Natural killer cell treated with Interleukin-12 subunit alpha and Interleukin-12 subunit beta and Interleukin-15 and Interleukin-18, amount 100 ng/mL, for 72 hours (primary cell): ENCODE results near the gene REEP1. TPM values are rescaled to one million over a fixed set of nuclear protein-coding genes. Genes with fewer than 3 reads are reported as not detected.
A peak's percentile ranks its signal among the peaks of the same experiment; 100 is the strongest.

ENCODE experiments used
- ATAC-seq, 2 donors: fragments of 150-1000 bp; cut with Tn5 transposase in 1 of 2; sonication (Bioruptor Pico), chemical (Tn5 transposase) in 1 of 2; 2 replicates each; pipeline ENCODE4 v1.10.0; 2021
- DNase-seq: peaks from one replicate; pipeline ENCODE4 v3.0.0; 2022; ENCODE audit warnings: low spot score
- H3K27ac Mint-ChIP-seq, 2 donors: 1 replicate in 1 of 2; 2 replicates in 1 of 2; pipeline ENCODE4 v1.8.0; 2022; ENCODE audit warnings: mixed read lengths in 2 of 2, mild to moderate bottlenecking in 1 of 2, moderate library complexity in 1 of 2
- H3K27me3 Mint-ChIP-seq, 2 donors: 1 replicate in 1 of 2; 2 replicates in 1 of 2; pipeline ENCODE4 v1.8.0; 2022; ENCODE audit warnings: mixed read lengths in 2 of 2
- H3K36me3 Mint-ChIP-seq: one replicate; pipeline ENCODE4 v1.8.0; 2022; ENCODE audit warnings: mixed read lengths
- H3K4me1 Mint-ChIP-seq, 2 donors: 1 replicate in 1 of 2; 2 replicates in 1 of 2; pipeline ENCODE4 v1.8.0; 2022; ENCODE audit warnings: low read depth in 2 of 2, mixed read lengths in 2 of 2, mild to moderate bottlenecking in 1 of 2
- H3K4me3 Mint-ChIP-seq: one replicate; pipeline ENCODE4 v1.8.0; 2022; ENCODE audit warnings: mixed read lengths
- H3K9me3 Mint-ChIP-seq: 2 replicates; pipeline ENCODE4 v1.8.0; 2022; ENCODE audit warnings: mixed read lengths
- total RNA-seq, 2 donors: library from RNA; stranded (reverse); gene quantifications; one replicate each; pipeline ENCODE4 v1.2.3, GENCODE V29; 2022

REEP1 gene
- total RNA-seq, 2 donors from 2014 or later, result not detected

GRCh38 chr2:86176597-86176996 is 160.8 kb downstream of the REEP1 start:
- H3K9me3 Mint-ChIP-seq, result no peaks in the 10 kb centered on the region
- DNase-seq (no peak), ATAC-seq (no peak)
- H3K27me3 Mint-ChIP-seq, result no peaks in the 10 kb centered on the region
- H3K4me1 Mint-ChIP-seq, result peaks cover 19 to 20% of the 10 kb centered on the region in 2 donors
- H3K27ac Mint-ChIP-seq, result no peak overlapping the region
- H3K4me3 Mint-ChIP-seq, result no peak overlapping the region
- peaks cover 23% of the 10 kb centered on the region for H3K36me3 Mint-ChIP-seq

- Mint-ChIP-seq H3K27me3 (no peaks in the 10 kb centered on the region), H3K36me3 (peaks cover 28% of the 10 kb centered on the region), H3K9me3 (no peaks in the 10 kb centered on the region), H3K27ac (peak overlapping the region in 1 of 2 donors; percentile 65), H3K4me1 (peaks cover 19 to 20% of the 10 kb centered on the region in 2 donors), H3K4me3 (no peak overlapping the region)
- DNase-seq, result no peak
- no peak for ATAC-seq
Measured at GRCh38 chr2:86175828-86176227, 161.6 kb downstream of the REEP1 start.

- DNase-seq (no peak), ATAC-seq (no peak)
- Mint-ChIP-seq H3K36me3 (peaks cover 33% of the 10 kb centered on the region), H3K4me1 (peaks cover 19 to 20% of the 10 kb centered on the region in 2 donors), H3K9me3 (no peaks in the 10 kb centered on the region), H3K4me3 (no peak overlapping the region), H3K27ac (peak overlapping the region in 1 of 2 donors; percentile 65), H3K27me3 (no peaks in the 10 kb centered on the region)
Measured at GRCh38 chr2:86174445-86174844, 163.0 kb downstream of the REEP1 start.

GRCh38 chr2:86172610-86173009 is 164.8 kb downstream of the REEP1 start:
- peaks cover 48% of the 10 kb centered on the region for H3K36me3 Mint-ChIP-seq
- peak overlapping the region in 1 of 2 donors; percentile 53 for H3K27ac Mint-ChIP-seq
- ATAC-seq (no peak), DNase-seq (no peak)
- no peaks in the 10 kb centered on the region for H3K27me3 Mint-ChIP-seq
- peaks cover 19 to 20% of the 10 kb centered on the region in 2 donors for H3K4me1 Mint-ChIP-seq
- H3K9me3 Mint-ChIP-seq, result no peaks in the 10 kb centered on the region
- no peak overlapping the region for H3K4me3 Mint-ChIP-seq

- DNase-seq (no peak), ATAC-seq (no peak)
- Mint-ChIP-seq H3K27me3 (no peaks in the 10 kb centered on the region), H3K4me1 (peaks cover 16 to 18% of the 10 kb centered on the region in 2 donors), H3K9me3 (no peaks in the 10 kb centered on the region), H3K36me3 (peaks cover 46% of the 10 kb centered on the region), H3K4me3 (no peak overlapping the region), H3K27ac (peak overlapping the region in 1 of 2 donors; percentile 32)
Measured at GRCh38 chr2:86171295-86171694, 166.1 kb downstream of the REEP1 start.

GRCh38 chr2:86170449-86170848 is 167.0 kb downstream of the REEP1 start:
- H3K27me3 Mint-ChIP-seq, result no peaks in the 10 kb centered on the region
- H3K27ac Mint-ChIP-seq, result no peak overlapping the region
- no peak overlapping the region for H3K4me3 Mint-ChIP-seq
- DNase-seq (no peak), ATAC-seq (no peak)
- peaks cover 38% of the 10 kb centered on the region for H3K36me3 Mint-ChIP-seq
- peaks cover 10 to 11% of the 10 kb centered on the region in 2 donors for H3K4me1 Mint-ChIP-seq
- no peaks in the 10 kb centered on the region for H3K9me3 Mint-ChIP-seq

Other genes starting within 250 kb of the REEP1 start
- 10 to 100 TPM; 51.7 to 99.2 TPM for gene POLR1A, start 231.7 kb downstream of the REEP1 start, total RNA-seq
- gene PTCD3, start 231.4 kb downstream of the REEP1 start, total RNA-seq, result 100 to 1,000 TPM; 101 to 169 TPM
- 100 to 1,000 TPM; 110 to 157 TPM for gene IMMT, start 142.2 kb downstream of the REEP1 start, total RNA-seq
- gene MRPL35, start 138.2 kb downstream of the REEP1 start, total RNA-seq, result 10 to 100 TPM; 58.9 to 66.4 TPM
- 10 to 100 TPM; 44.6 to 74.3 TPM for gene KDM3A, start 103.7 kb upstream of the REEP1 start, total RNA-seq
- 10 to 100 TPM; 41.9 to 45.1 TPM for gene CHMP3, start 225.8 kb upstream of the REEP1 start, total RNA-seq